H1 (cell line): ENCODE data around the gene SLC4A7. TPM values are rescaled to one million over a fixed set of nuclear protein-coding genes. Genes with fewer than 3 reads are reported as not detected.

Source experiments
- CTCF ChIA-PET: fragments of 300-600 bp; sonication (Branson Sonifier 250); formaldehyde crosslinking; loops from one replicate; lab custom pipeline; 2021; ENCODE audit not compliant: partially characterized antibody; lab: Charles Lee
- POLR2A ChIA-PET: fragments of 300-600 bp; sonication (Branson Sonifier 250); formaldehyde crosslinking; loops from one replicate; lab custom pipeline; 2021; ENCODE audit warnings: inconsistent platforms; ENCODE audit not compliant: partially characterized antibody; lab: Charles Lee
- DNase-seq, 2 experiments: peaks; one replicate each; pipeline versions ENCODE4 v3.0.0 to v3.0.0-alpha.2; 2010 to 2022; ENCODE audit warnings: low spot score in 2 of 2, low read depth in 1 of 2, mixed read lengths in 1 of 2
- FAIRE-seq: peaks from 2 replicates; lab custom pipeline; 2011; peaks lifted over from hg19 to GRCh38; lab: Jason Lieb, UNC
- H2AFZ ChIP-seq: 2 replicates; pipeline ENCODE4 v1.8.1; 2012; ENCODE audit warnings: low read length, inconsistent platforms
- H2AK5ac ChIP-seq: 2 replicates; pipeline ENCODE4 v1.6.1; 2013; ENCODE audit warnings: low read depth, low read length
- H2BK120ac ChIP-seq: replicated peaks from 2 replicates; pipeline ENCODE3; 2013; ENCODE audit warnings: low read depth, low read length, inconsistent platforms
- H2BK12ac ChIP-seq: 2 replicates; pipeline ENCODE4 v1.6.1; 2013; ENCODE audit warnings: low read depth, low read length
- H2BK15ac ChIP-seq: 2 replicates; pipeline ENCODE4 v1.6.1; 2013; ENCODE audit warnings: low read length
- H2BK20ac ChIP-seq: 2 replicates; pipeline ENCODE4 v1.6.1; 2013; ENCODE audit warnings: low read length
- H2BK5ac ChIP-seq: 2 replicates; pipeline ENCODE4 v1.6.1; 2013; ENCODE audit warnings: low read depth, low read length
- H3K14ac ChIP-seq: 2 replicates; pipeline ENCODE4 v1.6.1; 2013; ENCODE audit warnings: inconsistent platforms; ENCODE audit not compliant: insufficient read length
- H3K18ac ChIP-seq: 2 replicates; pipeline ENCODE4 v1.6.1; 2013; ENCODE audit warnings: low read length; ENCODE audit errors: extremely low read depth
- H3K23ac ChIP-seq: 2 replicates; pipeline ENCODE4 v1.6.1; 2013; ENCODE audit warnings: inconsistent platforms; ENCODE audit not compliant: insufficient read length
- H3K23me2 ChIP-seq: 2 replicates; pipeline ENCODE4 v1.6.1; 2013; ENCODE audit warnings: low read depth, low read length
- H3K27ac ChIP-seq: 2 replicates; pipeline ENCODE4 v1.6.1; 2011; ENCODE audit warnings: low read depth, low read length, inconsistent platforms
- H3K27me3 ChIP-seq, 4 experiments: replicated peaks in 1 of 4; 1 replicate in 1 of 4; 2 replicates in 3 of 4; pipeline versions ENCODE4 v1.6.1 to v1.8.1; 2011 to 2013; ENCODE audit warnings: low read length in 3 of 4, mild to moderate bottlenecking in 3 of 4, inconsistent platforms in 2 of 4, mixed read lengths in 2 of 4, moderate library complexity in 1 of 4; ENCODE audit not compliant: control insufficient read depth in 3 of 4, insufficient read depth in 3 of 4; ENCODE audit errors: extremely low read depth in 1 of 4
- H3K36me3 ChIP-seq, 4 experiments: 2 replicates each; pipeline versions ENCODE4 v1.6.1 to v1.8.1; 2011 to 2013; ENCODE audit warnings: mild to moderate bottlenecking in 4 of 4, low read length in 3 of 4, moderate library complexity in 2 of 4, control low read depth in 1 of 4, inconsistent platforms in 1 of 4; ENCODE audit not compliant: insufficient read depth in 4 of 4, control insufficient read depth in 2 of 4
- H3K4ac ChIP-seq: replicated peaks from 2 replicates; pipeline ENCODE3; 2013; ENCODE audit warnings: low read length, low read depth, mixed read lengths, inconsistent platforms; ENCODE audit not compliant: insufficient read length
- H3K4me1 ChIP-seq, 4 experiments: replicated peaks in 1 of 4; 1 replicate in 1 of 4; 2 replicates in 3 of 4; pipeline versions ENCODE4 v1.6.1 to v1.8.1; 2011 to 2013; ENCODE audit warnings: low read length in 3 of 4, inconsistent platforms in 2 of 4, mixed read lengths in 1 of 4; ENCODE audit not compliant: insufficient read depth in 4 of 4, control insufficient read depth in 3 of 4
- H3K4me2 ChIP-seq, 2 experiments: 2 replicates each; pipeline versions ENCODE4 v1.6.1 to v1.8.1; 2011 to 2013; ENCODE audit warnings: low read depth in 2 of 2, low read length in 2 of 2, control low read depth in 1 of 2, inconsistent platforms in 1 of 2, mild to moderate bottlenecking in 1 of 2; ENCODE audit not compliant: insufficient read depth in 1 of 2
- H3K4me3 ChIP-seq, 4 experiments: fragments of 200-600, 300-600 bp in 1 of 4; sonication (generic), shearing (Covaris generic), sonication (Bioruptor Twin) in 1 of 4; 2 replicates each; pipeline versions ENCODE4 v1.5.1 to v1.8.1; 2011 to 2016; ENCODE audit warnings: low read length in 4 of 4, low read depth in 3 of 4, control low read depth in 2 of 4, inconsistent platforms in 2 of 4, mild to moderate bottlenecking in 2 of 4, mixed read lengths in 1 of 4, moderate library complexity in 1 of 4; ENCODE audit not compliant: insufficient read depth in 2 of 4; ENCODE audit errors: extremely low read depth in 1 of 4
- H3K56ac ChIP-seq: replicated peaks from 2 replicates; pipeline ENCODE3; 2013; ENCODE audit warnings: low read depth, mild to moderate bottlenecking, mixed read lengths, low read length, inconsistent platforms; ENCODE audit not compliant: insufficient read length
- H3K79me1 ChIP-seq: 2 replicates; pipeline ENCODE4 v1.6.1; 2013; ENCODE audit warnings: low read depth, low read length, control low read depth
- H3K79me2 ChIP-seq, 2 experiments: 2 replicates each; pipeline versions ENCODE4 v1.6.1 to v1.8.1; 2012 to 2013; ENCODE audit warnings: low read length in 2 of 2, mild to moderate bottlenecking in 2 of 2, inconsistent platforms in 1 of 2; ENCODE audit not compliant: insufficient read depth in 2 of 2, control insufficient read depth in 1 of 2
- H3K9ac ChIP-seq, 4 experiments: replicated peaks in 1 of 4; 1 replicate in 1 of 4; 2 replicates in 3 of 4; pipeline versions ENCODE4 v1.6.1 to v1.8.1; 2011 to 2013; ENCODE audit warnings: low read depth in 3 of 4, low read length in 3 of 4, control low read depth in 2 of 4, mild to moderate bottlenecking in 2 of 4, moderate library complexity in 2 of 4, inconsistent platforms in 1 of 4; ENCODE audit errors: extremely low read depth in 1 of 4
- H3K9me3 ChIP-seq, 2 experiments: 2 replicates each; pipeline versions ENCODE4 v1.6.1 to v1.8.1; 2012 to 2013; ENCODE audit warnings: mild to moderate bottlenecking in 2 of 2, moderate library complexity in 2 of 2, control low read depth in 1 of 2, inconsistent platforms in 1 of 2, low read depth in 1 of 2, low read length in 1 of 2, mixed read lengths in 1 of 2; ENCODE audit not compliant: insufficient read depth in 2 of 2
- H4K20me1 ChIP-seq, 2 experiments: replicated peaks in 1 of 2; 2 replicates each; pipeline versions ENCODE3 to v1.8.1; 2011 to 2013; ENCODE audit warnings: inconsistent platforms in 2 of 2, low read length in 2 of 2, mild to moderate bottlenecking in 1 of 2; ENCODE audit not compliant: insufficient read depth in 2 of 2, control insufficient read depth in 1 of 2
- H4K5ac ChIP-seq: 2 replicates; pipeline ENCODE4 v1.6.1; 2013; ENCODE audit warnings: low read length, low read depth, mixed read lengths, inconsistent platforms; ENCODE audit not compliant: insufficient read length
- H4K8ac ChIP-seq: 2 replicates; pipeline ENCODE4 v1.8.0; 2013; ENCODE audit warnings: mild to moderate bottlenecking, moderate library complexity, low read length, inconsistent platforms; ENCODE audit not compliant: insufficient read depth; ENCODE audit errors: extremely low read depth
- H4K91ac ChIP-seq: replicated peaks from 2 replicates; pipeline ENCODE3; 2013; ENCODE audit warnings: low read length, mixed read lengths, inconsistent platforms; ENCODE audit not compliant: insufficient read length
- TAF1 ChIP-seq: IDR thresholded peaks from 2 replicates; pipeline ENCODE4 v1.6.1; 2011; ENCODE audit warnings: mild to moderate bottlenecking, low read depth, low read length
- TBP ChIP-seq: IDR thresholded peaks from 2 replicates; pipeline ENCODE4 v1.6.1; 2011; ENCODE audit warnings: low read depth, low read length, improper control_type of control experiment
- WGBS, 2 experiments: shearing (Covaris generic) in 1 of 2; methylation state at CpG; one replicate each; pipeline versions ENCODE4 v1.1.6 to v1.1.7; 2013 to 2015; ENCODE audit warnings: low lambda C conversion rate in 2 of 2, mixed read lengths in 2 of 2, inconsistent platforms in 1 of 2, low coverage in 1 of 2, missing lambda C conversion rate in 1 of 2; ENCODE audit not compliant: insufficient replicate concordance in 2 of 2, insufficient coverage in 1 of 2, insufficient read length in 1 of 2; ENCODE audit errors: extremely low coverage in 1 of 2, missing lambda C conversion rate in 1 of 2; 5-methylcytosine and 5-hydroxymethylcytosine counted together
- polyA plus RNA-seq, 7 experiments: library from polyadenylated mRNA; depleted of rRNA in 3 of 7; stranded (reverse) in 5 of 7; unstranded in 2 of 7; fragments of >200 nt in 5 of 7; fragments of 200-250 nt in 2 of 7; gene quantifications; 1 replicate in 5 of 7; 2 replicates in 1 of 7; 4 replicates in 1 of 7; pipeline versions ENCODE4 v1.2.1 to v1.2.3, GENCODE V29; 2011 to 2013; ENCODE audit warnings: missing spikeins in 2 of 7, mixed read lengths in 2 of 7
- total RNA-seq: library from RNA; stranded (reverse); fragmentation: NEBNext Ultra II Directional; extraction: Animal tissue kit (Norgen Biotek cat#: 25700); gene quantifications from 2 replicates; pipeline ENCODE4 v1.2.1, GENCODE V29; 2021

The SLC4A7 gene
- total and polyA plus RNA-seq, 2 of the 8 experiments (the other 6 are each of a cell fraction or from before 2014, with no cell fraction given), result 14.9 to 70.5 TPM

DNA sequence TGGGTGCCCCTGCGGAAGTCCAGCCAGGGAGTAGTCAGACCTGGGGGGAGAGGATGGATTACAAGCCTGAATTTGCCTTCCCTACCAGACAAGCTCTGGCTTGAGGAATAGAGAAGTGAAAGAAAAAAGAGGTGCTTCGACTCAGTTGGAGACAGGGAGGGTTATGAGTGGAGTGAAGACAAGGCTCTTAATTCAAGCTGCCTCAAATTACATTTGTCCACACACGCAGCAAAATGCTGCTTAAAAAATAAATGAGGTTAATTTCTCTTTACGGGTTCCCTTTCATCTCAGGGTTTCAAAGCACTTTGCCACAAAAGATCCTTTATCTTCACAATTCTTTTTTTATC, 49.0 kb upstream of the SLC4A7 start:
- H4K20me1 ChIP-seq, result no peaks in the 10 kb centered on the region
- H3K79me1 ChIP-seq, result no peaks in the 10 kb centered on the region
- H3K4me3 ChIP-seq, result peak overlapping the region in 3 of 4 experiments; percentile 26 to 48 (median 27); a peak in 4 of 8 replicates
- CTCF ChIA-PET, result interaction anchor here (0.7 to 1.7 kb wide), 2 partner anchors 37 to 148 kb away, joined by 3 to 4 read pairs; no protein-coding TSS in a partner anchor
- H4K8ac ChIP-seq, result no peak overlapping the region
- peak overlapping the region in 3 of 4 experiments; percentile 43 to 60 (median 51); a peak in 6 of 7 replicates for H3K9ac ChIP-seq
- H2AK5ac ChIP-seq, result peak overlapping the region; percentile 98; the same call in 1 of the 2 replicates
- peak overlapping the region; percentile 82 for H3K27ac ChIP-seq
- H3K23ac ChIP-seq, result no peak overlapping the region
- peak overlapping the region; percentile 81 for H3K4ac ChIP-seq
- H2BK20ac ChIP-seq, result peak overlapping the region; percentile 62; the same call in 1 of the 2 replicates
- H4K5ac ChIP-seq, result no peak overlapping the region
- no peak overlapping the region for H3K14ac ChIP-seq
- H3K79me2 ChIP-seq, result no peaks in the 10 kb centered on the region
- peaks cover 5% of the 10 kb centered on the region; the same call in 1 of the 2 replicates for H3K23me2 ChIP-seq
- peak overlapping the region; percentile 58 for H2BK120ac ChIP-seq
- H3K4me2 ChIP-seq, result peak overlapping the region; percentile 70 to 90
- no peak overlapping the region for H2AFZ ChIP-seq
- FAIRE-seq (no peak), DNase-seq (no peak)
- no peaks in the 10 kb centered on the region for H3K36me3 ChIP-seq
- POLR2A ChIA-PET, result interaction anchor here (0.8 to 2.4 kb wide), 7 partner anchors 11 to 62 kb away, joined by 3 to 8 read pairs (median 3); partner anchors contain the start of gene SLC4A7
- no peaks in the 10 kb centered on the region for H3K27me3 ChIP-seq
- no peaks in the 10 kb centered on the region for H3K9me3 ChIP-seq
- peaks cover 14 to 35% (median 29%) of the 10 kb centered on the region in 4 experiments for H3K4me1 ChIP-seq
- no peak overlapping the region for H3K56ac ChIP-seq
- peak overlapping the region; percentile 85 for H2BK5ac ChIP-seq
- peak overlapping the region; percentile 22 for H4K91ac ChIP-seq
- no peak overlapping the region for H2BK15ac ChIP-seq
- H2BK12ac ChIP-seq, result peak overlapping the region; percentile 70
- WGBS, 2 experiments, result 5% methylated on average over 4 of the region's 4 CpGs; no CpG with 5 or more reads in 1 of the 2 experiments
- peak overlapping the region; percentile 72; the same call in 1 of the 2 replicates for H3K18ac ChIP-seq
- TF ChIP-seq TAF1 (no peak), TBP (no peak)
